IPS DF 4.7 (cell line): ENCODE results near the gene MZB1.

Experiments used
- DNase-seq: peaks from one replicate; pipeline ENCODE4 v3.0.0-alpha.2; 2013; ENCODE audit warnings: low spot score; ENCODE audit errors: extremely low read depth

Gene MZB1

GRCh38 chr5:139340051-139340450, 49.7 kb downstream of the MZB1 start:
- DNase-seq = no peak
